H9 (cell line): Measurements from ENCODE around the gene FOXN4. TPM values are rescaled to one million over a fixed set of nuclear protein-coding genes. Genes with fewer than 3 reads are reported as not detected.

Source experiments
- DNase-seq: peaks from one replicate; pipeline ENCODE4 v3.0.0-alpha.2; 2017
- H2AFZ ChIP-seq: one replicate; pipeline ENCODE4 v1.6.1; 2013; ENCODE audit warnings: mild to moderate bottlenecking, low read length, control low read depth, moderate library complexity
- H2AK5ac ChIP-seq: 2 replicates; pipeline ENCODE4 v1.6.1; 2013; ENCODE audit warnings: low read length, control low read depth, mixed read lengths; ENCODE audit not compliant: insufficient read length
- H2BK120ac ChIP-seq: one replicate; pipeline ENCODE4 v1.6.1; 2013; ENCODE audit warnings: low read depth, mild to moderate bottlenecking, low read length, control low read depth, inconsistent platforms; ENCODE audit not compliant: poor library complexity, severe bottlenecking
- H2BK12ac ChIP-seq: 2 replicates; pipeline ENCODE4 v1.6.1; 2013; ENCODE audit warnings: low read length, control low read depth, mixed read lengths, low read depth; ENCODE audit not compliant: insufficient read length
- H2BK15ac ChIP-seq: 2 replicates; pipeline ENCODE4 v1.6.1; 2013; ENCODE audit warnings: low read depth, low read length, control low read depth
- H2BK20ac ChIP-seq: one replicate; pipeline ENCODE4 v1.6.1; 2013; ENCODE audit warnings: low read depth, mild to moderate bottlenecking, low read length, control low read depth, inconsistent platforms; ENCODE audit not compliant: poor library complexity, severe bottlenecking
- H2BK5ac ChIP-seq: 2 replicates; pipeline ENCODE4 v1.6.1; 2013; ENCODE audit warnings: low read length, control low read depth, mixed read lengths; ENCODE audit not compliant: insufficient read length
- H3K14ac ChIP-seq: 2 replicates; pipeline ENCODE4 v1.6.1; 2013; ENCODE audit warnings: low read length, control low read depth; ENCODE audit not compliant: insufficient read depth
- H3K18ac ChIP-seq: 2 replicates; pipeline ENCODE4 v1.6.1; 2013; ENCODE audit warnings: low read depth, mild to moderate bottlenecking, mixed read lengths, low read length, control low read depth; ENCODE audit not compliant: insufficient read length
- H3K23ac ChIP-seq: 2 replicates; pipeline ENCODE4 v1.6.1; 2013; ENCODE audit warnings: low read length, control low read depth, mixed read lengths, low read depth; ENCODE audit not compliant: insufficient read length
- H3K23me2 ChIP-seq: 2 replicates; pipeline ENCODE4 v1.6.1; 2013; ENCODE audit warnings: low read depth, mild to moderate bottlenecking, mixed read lengths, low read length, control low read depth; ENCODE audit not compliant: insufficient read length, poor library complexity, severe bottlenecking
- H3K27ac ChIP-seq: 2 replicates; pipeline ENCODE4 v1.5.1; 2013; ENCODE audit warnings: low read length, control low read depth, mixed read lengths, low read depth; ENCODE audit not compliant: insufficient read length
- H3K27me3 ChIP-seq: 2 replicates; pipeline ENCODE4 v1.6.1; 2013; ENCODE audit warnings: low read length, control low read depth, inconsistent platforms; ENCODE audit not compliant: insufficient read depth
- H3K4ac ChIP-seq: 2 replicates; pipeline ENCODE4 v1.6.1; 2013; ENCODE audit warnings: low read depth, mild to moderate bottlenecking, control low read depth, inconsistent platforms, low read length, moderate library complexity
- H3K4me1 ChIP-seq: 2 replicates; pipeline ENCODE4 v1.6.1; 2013; ENCODE audit warnings: low read length, control low read depth, inconsistent platforms; ENCODE audit not compliant: insufficient read depth
- H3K4me2 ChIP-seq: 2 replicates; pipeline ENCODE4 v1.6.1; 2013; ENCODE audit warnings: low read length, control low read depth, mixed read lengths; ENCODE audit not compliant: insufficient read length, insufficient read depth
- H3K56ac ChIP-seq: 2 replicates; pipeline ENCODE4 v1.6.1; 2013; ENCODE audit warnings: low read depth, mild to moderate bottlenecking, mixed read lengths, low read length, control low read depth; ENCODE audit not compliant: insufficient read length
- H3K79me1 ChIP-seq: 2 replicates; pipeline ENCODE4 v1.6.1; 2013; ENCODE audit warnings: low read depth, mild to moderate bottlenecking, moderate library complexity, low read length, control low read depth, inconsistent platforms; ENCODE audit not compliant: insufficient read depth, poor library complexity, severe bottlenecking
- H3K79me2 ChIP-seq: 2 replicates; pipeline ENCODE4 v1.6.1; 2013; ENCODE audit warnings: low read length, control low read depth, inconsistent platforms; ENCODE audit not compliant: insufficient read depth
- H3K9ac ChIP-seq: 2 replicates; pipeline ENCODE4 v1.6.1; 2013; ENCODE audit warnings: low read length, control low read depth, mixed read lengths; ENCODE audit not compliant: insufficient read length; ENCODE audit errors: extremely low read depth
- H3K9me3 ChIP-seq: one replicate; pipeline ENCODE4 v1.6.1; 2013; ENCODE audit warnings: low read depth, low read length, inconsistent platforms; ENCODE audit not compliant: control insufficient read depth
- H3T11ph ChIP-seq: one replicate; pipeline ENCODE4 v1.6.1; 2013; ENCODE audit warnings: mild to moderate bottlenecking, low read length, control low read depth, inconsistent platforms
- H4K20me1 ChIP-seq: one replicate; pipeline ENCODE4 v1.6.1; 2013; ENCODE audit not compliant: control insufficient read depth, insufficient read length, insufficient read depth
- H4K5ac ChIP-seq: 2 replicates; pipeline ENCODE4 v1.6.1; 2013; ENCODE audit warnings: low read depth, mild to moderate bottlenecking, mixed read lengths, low read length, control low read depth; ENCODE audit not compliant: insufficient read length
- H4K8ac ChIP-seq: replicated peaks from 2 replicates; pipeline ENCODE4 v1.6.1; 2013; ENCODE audit warnings: low read length, control low read depth, mixed read lengths, low read depth; ENCODE audit not compliant: insufficient read length
- H4K91ac ChIP-seq: 2 replicates; pipeline ENCODE4 v1.6.1; 2013; ENCODE audit warnings: low read depth, mild to moderate bottlenecking, moderate library complexity, mixed read lengths, low read length, control low read depth; ENCODE audit not compliant: insufficient read length
- H3K27ac Mint-ChIP-seq, 3 experiments: 2 replicates in 2 of 3; 3 replicates in 1 of 3; pipeline ENCODE4 v1.8.0; 2020 to 2021; ENCODE audit warnings: mixed read lengths in 3 of 3, mild to moderate bottlenecking in 1 of 3, moderate library complexity in 1 of 3
- H3K27me3 Mint-ChIP-seq: 2 replicates; pipeline ENCODE4 v1.8.0; 2021; ENCODE audit warnings: low read depth, mild to moderate bottlenecking, moderate library complexity, mixed read lengths
- H3K36me3 Mint-ChIP-seq, 3 experiments: 2 replicates in 2 of 3; 3 replicates in 1 of 3; pipeline ENCODE4 v1.8.0; 2020 to 2021; ENCODE audit warnings: low read depth in 3 of 3, mixed read lengths in 3 of 3; ENCODE audit not compliant: insufficient read depth in 1 of 3
- H3K4me1 Mint-ChIP-seq, 2 experiments: 2 replicates each; pipeline ENCODE4 v1.8.0; 2020; ENCODE audit warnings: mixed read lengths in 2 of 2
- H3K4me3 Mint-ChIP-seq, 2 experiments: 2 replicates in 1 of 2; 3 replicates in 1 of 2; pipeline ENCODE4 v1.8.0; 2020 to 2021; ENCODE audit warnings: mild to moderate bottlenecking in 2 of 2, mixed read lengths in 2 of 2, moderate library complexity in 1 of 2
- H3K9me3 Mint-ChIP-seq, 2 experiments: 2 replicates in 1 of 2; 3 replicates in 1 of 2; pipeline ENCODE4 v1.8.0; 2020; ENCODE audit warnings: mild to moderate bottlenecking in 2 of 2, mixed read lengths in 2 of 2, moderate library complexity in 1 of 2
- WGBS: extraction: QIAGEN DNeasy Blood & Tissue Kit; methylation state at CpG from one replicate; pipeline ENCODE4 v1.1.7; 2013; ENCODE audit warnings: missing lambda C conversion rate, low lambda C conversion rate, mixed read lengths; ENCODE audit not compliant: insufficient read length; ENCODE audit errors: extremely low coverage; 5-methylcytosine and 5-hydroxymethylcytosine counted together
- total RNA-seq: library from RNA; stranded (reverse); gene quantifications from 2 replicates; pipeline ENCODE4 v1.2.1, GENCODE V29; 2021
- TF ChIP-seq, protein P1 (sequence below): fragments of 200-600 bp; sonication (generic); conservative IDR thresholded peaks from 3 replicates; pipeline ENCODE4 v1.8.0; 2021; ENCODE audit warnings: antibody characterized with exemption, mild to moderate bottlenecking

FOXN4 gene
- total RNA-seq, 1 experiment from 2014 or later: 0.39 TPM

- H3K14ac ChIP-seq: no peak overlapping the region
- H3K23me2 ChIP-seq: no peaks in the 10 kb centered on the region
- H3K9me3 ChIP-seq: no peaks in the 10 kb centered on the region
- no peak overlapping the region for H3K18ac ChIP-seq
- H4K8ac ChIP-seq: no peak overlapping the region
- H3K56ac ChIP-seq: no peak overlapping the region
- H3K23ac ChIP-seq: no peak overlapping the region
- TF ChIP-seq, protein P1, sequence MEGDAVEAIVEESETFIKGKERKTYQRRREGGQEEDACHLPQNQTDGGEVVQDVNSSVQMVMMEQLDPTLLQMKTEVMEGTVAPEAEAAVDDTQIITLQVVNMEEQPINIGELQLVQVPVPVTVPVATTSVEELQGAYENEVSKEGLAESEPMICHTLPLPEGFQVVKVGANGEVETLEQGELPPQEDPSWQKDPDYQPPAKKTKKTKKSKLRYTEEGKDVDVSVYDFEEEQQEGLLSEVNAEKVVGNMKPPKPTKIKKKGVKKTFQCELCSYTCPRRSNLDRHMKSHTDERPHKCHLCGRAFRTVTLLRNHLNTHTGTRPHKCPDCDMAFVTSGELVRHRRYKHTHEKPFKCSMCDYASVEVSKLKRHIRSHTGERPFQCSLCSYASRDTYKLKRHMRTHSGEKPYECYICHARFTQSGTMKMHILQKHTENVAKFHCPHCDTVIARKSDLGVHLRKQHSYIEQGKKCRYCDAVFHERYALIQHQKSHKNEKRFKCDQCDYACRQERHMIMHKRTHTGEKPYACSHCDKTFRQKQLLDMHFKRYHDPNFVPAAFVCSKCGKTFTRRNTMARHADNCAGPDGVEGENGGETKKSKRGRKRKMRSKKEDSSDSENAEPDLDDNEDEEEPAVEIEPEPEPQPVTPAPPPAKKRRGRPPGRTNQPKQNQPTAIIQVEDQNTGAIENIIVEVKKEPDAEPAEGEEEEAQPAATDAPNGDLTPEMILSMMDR: no peak
- no peak overlapping the region for H4K5ac ChIP-seq
- H2BK20ac ChIP-seq: no peak overlapping the region
- Mint-ChIP-seq H3K4me1 (no peaks in the 10 kb centered on the region; a peak in 1 of 4 replicates), H3K9me3 (no peaks in the 10 kb centered on the region), H3K27me3 (no peaks in the 10 kb centered on the region), H3K36me3 (peaks cover 6 to 33% (median 10%) of the 10 kb centered on the region in 3 experiments; a peak in 5 of 7 replicates), H3K4me3 (no peak overlapping the region), H3K27ac (no peak overlapping the region)
- no peaks in the 10 kb centered on the region for H3K79me1 ChIP-seq
- no peaks in the 10 kb centered on the region for H3K27me3 ChIP-seq
- H2BK12ac ChIP-seq: no peak overlapping the region
- no peak overlapping the region for H3K27ac ChIP-seq
- H3K9ac ChIP-seq: no peak overlapping the region
- DNase-seq: no peak
- H2BK15ac ChIP-seq: no peak overlapping the region
- no peak overlapping the region for H3K4ac ChIP-seq
- H2AK5ac ChIP-seq: no peak overlapping the region
- H3K4me2 ChIP-seq: no peak overlapping the region
- no peaks in the 10 kb centered on the region for H3K4me1 ChIP-seq
- no peaks in the 10 kb centered on the region for H4K20me1 ChIP-seq
- no peak overlapping the region for H4K91ac ChIP-seq
- H2BK5ac ChIP-seq: no peak overlapping the region
- no peak overlapping the region for H2BK120ac ChIP-seq
- WGBS: no CpG with 5 or more reads among the region's 4 CpGs
- no peak overlapping the region for H2AFZ ChIP-seq
- no peaks in the 10 kb centered on the region for H3K79me2 ChIP-seq
- no peak overlapping the region for H3T11ph ChIP-seq
These were observed 80.4 kb downstream of the FOXN4 start for GRCh38 chr12:109228664-109229063.

Other genes starting within 250 kb of the FOXN4 start
- gene ALKBH2, start 215.8 kb downstream of the FOXN4 start, total RNA-seq: 23.7 and 24.4 TPM in 2 replicates
- gene UNG, start 211.7 kb downstream of the FOXN4 start, total RNA-seq: 188 and 195 TPM in 2 replicates
- 14.2 and 17.3 TPM in 2 replicates for gene ACACB, start 192.7 kb downstream of the FOXN4 start, total RNA-seq
- 0.11 and 0.26 TPM in 2 replicates for gene MYO1H, start 38.6 kb upstream of the FOXN4 start, total RNA-seq
- gene KCTD10, start 168.0 kb upstream of the FOXN4 start, total RNA-seq: 67.1 and 71.3 TPM in 2 replicates
- 23.6 and 24.2 TPM in 2 replicates for gene UBE3B, start 168.3 kb upstream of the FOXN4 start, total RNA-seq